Jurkat, Clone E6-1 (cell line): ENCODE measurements around the gene SYNGAP1.
"Not testable (repeated sequence)": the region's sequence is repeated elsewhere in the genome, so short reads cannot be mapped to it uniquely, and the experiment has no call there.

Experiments used
- DNase-seq: peaks from one replicate; pipeline ENCODE4 v3.0.0-alpha.2; 2011; ENCODE audit warnings: low read depth, low spot score
- H3K4me3 ChIP-seq: 2 replicates; pipeline ENCODE4 v1.5.1; 2011; ENCODE audit warnings: mild to moderate bottlenecking, low read length, control low read depth, moderate library complexity

Gene SYNGAP1

GRCh38 chr6:33398601-33399000 is 21.3 kb upstream of the SYNGAP1 start:
- not testable (repeated sequence) for DNase-seq, H3K4me3 ChIP-seq

- H3K4me3 ChIP-seq = not testable (repeated sequence)
These were observed 20.0 kb upstream of the SYNGAP1 start for GRCh38 chr6:33399881-33400280.

GRCh38 chr6:33404884-33405283 is 15.0 kb upstream of the SYNGAP1 start:
- H3K4me3 ChIP-seq = no peak overlapping the region
- no peak for DNase-seq

More at GRCh38 chr6:33399881-33400280, 20.0 kb upstream of the SYNGAP1 start:
- DNase-seq = not testable (repeated sequence)

- no peak for DNase-seq
- no peak overlapping the region for H3K4me3 ChIP-seq
These were observed 14.4 kb upstream of the SYNGAP1 start for GRCh38 chr6:33405386-33405940.

GRCh38 chr6:33406126-33406525 is 13.7 kb upstream of the SYNGAP1 start:
- H3K4me3 ChIP-seq = no peak overlapping the region
- no peak for DNase-seq

GRCh38 chr6:33407132-33407718 is 12.6 kb upstream of the SYNGAP1 start:
- no peak overlapping the region for H3K4me3 ChIP-seq
- no peak for DNase-seq

- DNase-seq = peak; percentile 94
- peak overlapping the region; percentile 65 for H3K4me3 ChIP-seq
These were observed 9.7 kb upstream of the SYNGAP1 start for GRCh38 chr6:33410050-33410710.

GRCh38 chr6:33410711-33411631 is 8.9 kb upstream of the SYNGAP1 start, which contains the start of gene PHF1:
TSS of gene PHF1 (plus strand) at chr6:33411014. CDS start at chr6:33412264, 1,250 bp downstream.
- peak within 1 kb of the TSS; percentile 65 for H3K4me3 ChIP-seq
- DNase-seq = peak; percentile 63

GRCh38 chr6:33411632-33412005 is 8.2 kb upstream of the SYNGAP1 start:
- H3K4me3 ChIP-seq = peak overlapping the region; percentile 59
- no peak for DNase-seq

GRCh38 chr6:33412140-33413009 is 7.5 kb upstream of the SYNGAP1 start:
- DNase-seq = no peak
- H3K4me3 ChIP-seq = no peak overlapping the region

- H3K4me3 ChIP-seq = no peak overlapping the region
- no peak for DNase-seq
These were observed 6.4 kb upstream of the SYNGAP1 start for GRCh38 chr6:33413241-33414120.

GRCh38 chr6:33414592-33415271 is 5.1 kb upstream of the SYNGAP1 start:
- no peak for DNase-seq
- no peak overlapping the region for H3K4me3 ChIP-seq

- no peak overlapping the region for H3K4me3 ChIP-seq
- DNase-seq = no peak
These were observed 4.0 kb upstream of the SYNGAP1 start for GRCh38 chr6:33415831-33416230.

GRCh38 chr6:33416386-33417127 is 3.3 kb upstream of the SYNGAP1 start:
- no peak for DNase-seq
- peak overlapping the region; percentile 69 for H3K4me3 ChIP-seq

GRCh38 chr6:33417128-33417902 is 2.5 kb upstream of the SYNGAP1 start:
- peak overlapping the region; percentile 69 for H3K4me3 ChIP-seq
- no peak for DNase-seq
